HG02981 (cell line): ENCODE results near the gene GNB4.

Source experiments
- ATAC-seq: cut with Tn5 transposase; IDR thresholded peaks from one replicate; pipeline ENCODE4 v1.9.1; 2021; ENCODE audit warnings: mild to moderate bottlenecking, moderate library complexity; ENCODE audit not compliant: unreplicated experiment

Gene GNB4

GRCh38 chr3:179438841-179439240 is 12.4 kb downstream of the GNB4 start:
- ATAC-seq = peak; percentile 71

GRCh38 chr3:179436517-179436916 is 14.8 kb downstream of the GNB4 start:
- ATAC-seq = no peak

DNA sequence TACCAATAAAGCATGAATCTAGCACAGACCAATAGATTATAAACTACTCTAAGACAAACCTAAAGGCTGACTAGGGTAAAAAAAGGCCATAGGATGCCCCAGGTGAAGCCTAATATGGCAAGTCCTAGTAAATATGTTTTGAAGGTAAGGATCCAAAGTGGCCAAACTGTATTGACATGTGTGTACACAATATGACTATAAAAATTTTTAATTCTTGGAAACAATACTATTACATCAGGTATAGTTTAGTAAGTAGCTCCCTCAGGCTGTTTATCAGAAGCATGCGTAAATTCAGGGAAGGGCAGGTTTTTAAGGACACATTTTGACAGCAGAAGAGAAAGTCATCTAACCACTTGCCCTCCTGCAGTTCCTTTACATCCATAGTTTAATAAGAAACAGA is 18.8 kb downstream of the GNB4 start:
- ATAC-seq = no peak

DNA sequence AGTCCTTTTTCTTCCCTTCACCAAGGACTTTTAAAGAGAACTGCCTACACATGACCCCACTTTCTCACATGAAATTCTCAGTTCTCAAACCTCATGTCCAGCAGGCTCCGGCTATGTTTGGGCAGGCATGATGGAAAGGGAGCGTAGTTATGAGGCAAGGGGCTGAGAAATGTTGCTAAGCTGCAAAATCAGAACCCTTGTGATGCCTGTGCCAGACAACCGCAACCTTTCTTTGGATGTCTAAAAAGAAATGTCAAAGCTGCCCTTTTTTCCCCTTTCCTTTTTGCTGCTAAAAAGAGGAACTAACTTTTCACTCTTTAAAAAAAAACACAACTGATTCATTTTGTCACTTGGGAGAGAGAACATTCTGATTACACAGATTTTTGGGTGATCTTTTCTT is 19.2 kb downstream of the GNB4 start:
- ATAC-seq = peak; percentile 63

- ATAC-seq = no peak
Measured at GRCh38 chr3:179430277-179430870, 20.9 kb downstream of the GNB4 start.

GRCh38 chr3:179428876-179429548 is 22.3 kb downstream of the GNB4 start:
- ATAC-seq = no peak

GRCh38 chr3:179425075-179425474 is 26.2 kb downstream of the GNB4 start:
- ATAC-seq = no peak

DNA sequence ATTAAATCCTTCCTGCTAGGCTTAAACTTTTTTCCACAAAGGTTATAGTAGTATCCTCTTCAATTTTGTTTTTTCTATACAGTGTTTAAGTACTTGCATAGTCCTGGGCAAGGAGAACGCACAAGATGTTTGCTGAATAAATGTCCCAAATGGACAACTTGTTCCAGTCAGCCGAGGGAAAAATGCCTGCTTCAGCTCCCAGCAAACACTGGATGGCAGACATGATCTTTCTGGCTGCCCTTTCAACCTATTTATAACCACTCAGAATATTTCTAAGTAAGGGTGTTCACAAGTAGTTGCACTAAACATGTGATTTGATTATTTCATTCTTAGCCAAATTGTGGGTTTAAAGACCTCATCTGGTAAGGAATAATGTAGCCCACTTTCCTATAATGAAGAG is 29.8 kb downstream of the GNB4 start:
- no peak for ATAC-seq

DNA sequence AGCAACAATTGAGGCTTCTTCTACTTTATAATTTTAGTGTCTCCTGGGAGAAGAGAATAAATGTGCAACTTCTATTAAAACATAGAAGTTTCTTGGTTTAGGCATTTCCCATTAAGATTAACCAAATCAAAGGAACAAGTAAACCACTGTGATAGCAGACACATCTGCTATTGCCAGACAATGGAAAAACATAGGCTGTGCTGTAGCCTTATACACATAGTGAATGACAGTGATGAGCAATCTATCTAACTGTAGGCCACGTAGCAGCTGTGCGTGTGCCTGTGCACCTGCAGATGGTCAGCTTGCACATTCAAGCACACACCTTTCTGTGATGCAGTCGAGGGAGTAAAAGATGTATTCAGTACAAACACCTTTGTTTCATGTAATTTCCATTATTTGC is 32.7 kb downstream of the GNB4 start:
- no peak for ATAC-seq

GRCh38 chr3:179416681-179417080 is 34.6 kb downstream of the GNB4 start:
- no peak for ATAC-seq

DNA sequence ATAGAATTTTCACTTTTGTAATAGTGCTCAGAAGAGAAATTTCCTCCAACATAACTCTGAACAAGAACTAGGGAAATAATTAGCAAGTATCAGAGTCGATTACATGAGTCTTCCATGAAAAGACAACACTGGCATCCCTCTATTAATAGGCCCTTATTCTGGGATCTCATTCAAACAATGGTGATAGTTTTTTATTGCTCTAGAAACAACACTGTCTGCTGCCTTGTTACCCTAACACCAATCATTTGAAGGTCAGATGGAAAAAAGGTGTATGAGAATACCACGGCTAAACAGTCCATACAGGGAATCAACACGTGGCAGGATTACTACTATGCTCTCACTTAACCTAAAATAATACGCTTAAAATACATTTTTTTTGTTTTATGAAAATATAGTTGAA is 35.9 kb downstream of the GNB4 start:
- no peak for ATAC-seq

DNA sequence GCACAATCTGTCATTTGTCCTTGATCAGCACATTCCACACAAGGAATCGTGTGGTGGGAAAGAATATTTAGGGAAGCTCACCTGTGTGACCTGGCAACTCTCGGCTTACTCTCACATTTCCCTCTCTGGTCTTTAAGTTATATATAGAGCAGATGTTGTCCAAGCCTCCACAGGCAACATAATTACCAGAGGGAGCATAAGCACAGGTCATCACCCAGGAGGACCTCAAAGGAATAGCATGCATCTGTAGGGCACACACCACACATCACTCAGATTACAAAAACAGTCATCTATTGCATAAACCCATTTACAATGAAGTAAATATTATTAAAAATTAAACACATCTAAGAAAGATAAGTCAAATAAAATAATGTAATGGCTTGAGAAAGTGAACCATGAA is 36.5 kb downstream of the GNB4 start:
- no peak for ATAC-seq

- peak; percentile 59 for ATAC-seq
Measured at GRCh38 chr3:179410999-179411398, 40.3 kb downstream of the GNB4 start.

DNA sequence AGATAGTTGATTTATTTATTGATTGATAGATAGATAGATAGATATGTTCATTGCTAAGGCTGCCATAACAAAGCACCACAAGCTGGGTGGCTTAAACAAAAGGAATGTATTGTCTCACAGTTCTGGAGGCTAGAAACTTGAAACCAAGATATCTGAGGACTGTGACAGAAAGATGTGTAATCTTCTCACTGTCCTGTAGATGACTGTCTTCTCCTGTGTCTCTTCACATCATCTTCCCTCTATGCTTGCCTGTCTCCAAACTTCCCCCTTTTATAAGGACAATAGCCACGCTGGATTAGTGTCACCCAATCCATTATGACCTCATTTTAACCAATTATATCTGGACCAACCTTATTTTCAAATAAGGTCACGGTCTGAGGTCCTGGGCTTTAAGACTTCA is 40.9 kb downstream of the GNB4 start:
- no peak for ATAC-seq

DNA sequence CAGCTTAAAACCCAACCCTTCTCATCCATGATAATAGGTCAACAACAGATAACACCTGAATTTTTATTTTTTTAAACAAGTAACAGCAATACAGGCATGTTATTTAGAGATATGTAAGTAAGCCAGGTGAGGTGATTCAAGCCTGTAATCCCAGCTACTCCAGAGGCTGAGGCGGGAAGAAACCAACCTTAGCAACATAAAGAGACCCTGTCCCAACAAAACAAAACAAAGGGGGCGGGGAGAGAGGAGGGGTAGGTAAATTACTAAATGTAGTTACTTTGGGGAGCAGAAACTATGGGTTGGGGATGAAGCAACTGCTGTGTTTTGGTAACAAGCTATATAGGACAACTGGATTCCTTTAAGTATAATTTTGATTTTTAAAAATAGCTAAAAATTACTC is 47.0 kb downstream of the GNB4 start:
- no peak for ATAC-seq

GRCh38 chr3:179402963-179403362 is 48.3 kb downstream of the GNB4 start:
- ATAC-seq = no peak

DNA sequence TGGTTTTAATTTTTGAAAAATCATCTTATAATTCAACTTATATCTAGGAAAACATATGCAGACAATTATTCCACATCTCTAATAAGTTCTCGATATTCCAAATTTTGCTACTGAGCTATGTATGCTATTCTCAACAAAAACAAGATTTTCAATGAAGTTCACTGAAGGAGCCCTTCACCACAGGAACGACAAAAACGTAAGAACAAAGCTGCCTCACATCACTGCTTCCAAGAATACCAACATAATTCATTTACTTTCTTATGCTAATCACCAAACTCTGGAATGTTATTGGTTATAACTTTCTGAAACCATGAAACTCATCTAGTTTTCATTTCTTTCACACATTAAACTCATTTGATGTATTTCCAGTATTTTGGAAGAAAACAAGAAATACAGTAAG is 49.7 kb downstream of the GNB4 start:
- ATAC-seq = no peak

- ATAC-seq = no peak
Measured at GRCh38 chr3:179398574-179399231, 52.6 kb downstream of the GNB4 start.

GRCh38 chr3:179391906-179392305 is 59.4 kb downstream of the GNB4 start:
- ATAC-seq = no peak

DNA sequence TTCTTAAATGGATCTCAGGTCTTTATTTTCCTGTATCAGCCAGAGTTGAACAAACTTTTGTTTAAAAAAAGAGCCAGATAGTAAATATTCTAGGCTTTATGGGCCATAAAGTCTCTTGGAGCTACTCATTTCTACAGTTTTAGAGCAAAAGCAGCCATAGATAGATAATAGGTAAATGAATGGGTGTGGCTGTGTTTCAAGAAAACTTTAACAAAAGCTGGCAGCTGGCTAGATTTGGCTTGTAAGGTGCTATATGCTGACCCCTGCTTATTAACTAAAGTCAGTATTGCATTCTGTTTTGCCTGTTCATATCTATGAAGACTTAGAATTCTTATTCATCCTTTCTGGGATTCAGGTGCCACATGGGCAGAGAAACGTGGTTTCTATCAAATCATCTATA is 74.8 kb downstream of the GNB4 start:
- ATAC-seq = no peak

GRCh38 chr3:179375091-179375999 is 75.9 kb downstream of the GNB4 start:
- no peak for ATAC-seq
